BE2C (cell line): ENCODE results near the gene TEK.

Experiments
- DNase-seq: peaks from one replicate; pipeline ENCODE4 v3.0.0-alpha.2; 2020
- H3K27me3 ChIP-seq: fragments of 250-450 bp; sonication (Bioruptor Pico); 2 replicates; pipeline ENCODE4 v1.5.1; 2020; ENCODE audit warnings: mild to moderate bottlenecking
- H3K36me3 ChIP-seq: fragments of 250-450 bp; sonication (Bioruptor Pico); 2 replicates; pipeline ENCODE4 v1.5.1; 2020; ENCODE audit warnings: mild to moderate bottlenecking
- H3K4me1 ChIP-seq: fragments of 250-450 bp; sonication (Bioruptor Pico); 2 replicates; pipeline ENCODE4 v1.5.1; 2020
- H3K4me3 ChIP-seq: 2 replicates; pipeline ENCODE4 v1.5.1; 2011; ENCODE audit warnings: low read depth, low read length
- H3K9me3 ChIP-seq: fragments of 250-450 bp; sonication (Bioruptor Pico); 2 replicates; pipeline ENCODE4 v1.5.1; 2020
- CTCF ChIP-seq: IDR thresholded peaks from 2 replicates; pipeline ENCODE4 v1.5.1; 2012; ENCODE audit warnings: mild to moderate bottlenecking, low read depth, low read length

Gene TEK

GRCh38 chr9:27162045-27162444, 53.0 kb downstream of the TEK start:
- Histone ChIP-seq H3K4me3 (no peak overlapping the region), H3K4me1 (no peaks in the 10 kb centered on the region), H3K27me3 (no peaks in the 10 kb centered on the region), H3K36me3 (no peaks in the 10 kb centered on the region), H3K9me3 (no peaks in the 10 kb centered on the region)
- DNase-seq, result no peak
- TF ChIP-seq CTCF, result no peak

GRCh38 chr9:27165068-27165467, 56.0 kb downstream of the TEK start:
- Histone ChIP-seq H3K36me3 (no peaks in the 10 kb centered on the region), H3K27me3 (no peaks in the 10 kb centered on the region), H3K4me3 (no peak overlapping the region), H3K4me1 (no peaks in the 10 kb centered on the region), H3K9me3 (no peaks in the 10 kb centered on the region)
- TF ChIP-seq CTCF, result no peak
- DNase-seq, result no peak

- TF ChIP-seq CTCF, result peak; percentile 31
- no peak overlapping the region for H3K4me3 ChIP-seq
- no peaks in the 10 kb centered on the region for H3K4me1 ChIP-seq
- H3K9me3 ChIP-seq, result no peaks in the 10 kb centered on the region
- no peak for DNase-seq
- no peaks in the 10 kb centered on the region for H3K36me3 ChIP-seq
- H3K27me3 ChIP-seq, result no peaks in the 10 kb centered on the region
Observed at GRCh38 chr9:27165670-27166069, 56.6 kb downstream of the TEK start.

- TF ChIP-seq CTCF, result no peak
- no peak overlapping the region for H3K4me3 ChIP-seq
- H3K36me3 ChIP-seq, result no peaks in the 10 kb centered on the region
- no peaks in the 10 kb centered on the region for H3K27me3 ChIP-seq
- H3K9me3 ChIP-seq, result no peaks in the 10 kb centered on the region
- no peak for DNase-seq
- no peaks in the 10 kb centered on the region for H3K4me1 ChIP-seq
Observed at GRCh38 chr9:27168496-27168895, 59.5 kb downstream of the TEK start.

- H3K36me3 ChIP-seq, result no peaks in the 10 kb centered on the region
- no peak for TF ChIP-seq CTCF
Observed at GRCh38 chr9:27168951-27169350, 59.9 kb downstream of the TEK start.

GRCh38 chr9:27176971-27177370, 67.9 kb downstream of the TEK start:
- DNase-seq, result no peak
- H3K4me3 ChIP-seq, result no peak overlapping the region
- no peaks in the 10 kb centered on the region for H3K9me3 ChIP-seq
- H3K27me3 ChIP-seq, result no peaks in the 10 kb centered on the region
- TF ChIP-seq CTCF, result no peak
- no peaks in the 10 kb centered on the region for H3K36me3 ChIP-seq
- H3K4me1 ChIP-seq, result no peaks in the 10 kb centered on the region

More at GRCh38 chr9:27168951-27169350, 59.9 kb downstream of the TEK start:
- no peaks in the 10 kb centered on the region for H3K9me3 ChIP-seq
- H3K4me1 ChIP-seq, result no peaks in the 10 kb centered on the region
- no peaks in the 10 kb centered on the region for H3K27me3 ChIP-seq
- no peak for DNase-seq
- H3K4me3 ChIP-seq, result no peak overlapping the region
